ENCODE results near the gene CELF2.
A peak's percentile ranks its signal among the peaks of the same experiment; 100 is the strongest.

CELF2 gene

DNA sequence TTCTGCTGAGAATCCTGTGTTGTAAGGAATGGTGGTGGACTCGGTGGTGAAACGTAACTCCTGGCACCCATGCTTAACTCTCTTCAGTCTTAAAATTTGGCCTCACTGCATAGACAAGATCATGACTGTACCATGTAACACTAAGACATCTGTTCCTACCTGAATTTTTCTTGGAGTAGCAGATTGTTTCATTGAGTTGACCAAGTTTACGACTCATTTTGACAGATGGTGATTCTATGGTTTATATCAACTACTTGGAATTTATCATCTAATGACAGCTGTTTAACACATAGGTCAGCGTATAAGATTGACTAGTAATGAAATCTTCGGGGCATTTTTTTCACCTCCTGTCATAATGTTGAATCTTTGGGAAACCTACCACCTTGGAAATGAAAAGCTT lies 184.2 kb downstream of the CELF2 start:
- H3K4me3 ChIP-seq (ENCODE audit: control insufficient read depth, low read depth, low read length), result no peak overlapping the region
- no peak for DNase-seq (ENCODE audit: low read depth)
- TF ChIP-seq, protein P1, sequence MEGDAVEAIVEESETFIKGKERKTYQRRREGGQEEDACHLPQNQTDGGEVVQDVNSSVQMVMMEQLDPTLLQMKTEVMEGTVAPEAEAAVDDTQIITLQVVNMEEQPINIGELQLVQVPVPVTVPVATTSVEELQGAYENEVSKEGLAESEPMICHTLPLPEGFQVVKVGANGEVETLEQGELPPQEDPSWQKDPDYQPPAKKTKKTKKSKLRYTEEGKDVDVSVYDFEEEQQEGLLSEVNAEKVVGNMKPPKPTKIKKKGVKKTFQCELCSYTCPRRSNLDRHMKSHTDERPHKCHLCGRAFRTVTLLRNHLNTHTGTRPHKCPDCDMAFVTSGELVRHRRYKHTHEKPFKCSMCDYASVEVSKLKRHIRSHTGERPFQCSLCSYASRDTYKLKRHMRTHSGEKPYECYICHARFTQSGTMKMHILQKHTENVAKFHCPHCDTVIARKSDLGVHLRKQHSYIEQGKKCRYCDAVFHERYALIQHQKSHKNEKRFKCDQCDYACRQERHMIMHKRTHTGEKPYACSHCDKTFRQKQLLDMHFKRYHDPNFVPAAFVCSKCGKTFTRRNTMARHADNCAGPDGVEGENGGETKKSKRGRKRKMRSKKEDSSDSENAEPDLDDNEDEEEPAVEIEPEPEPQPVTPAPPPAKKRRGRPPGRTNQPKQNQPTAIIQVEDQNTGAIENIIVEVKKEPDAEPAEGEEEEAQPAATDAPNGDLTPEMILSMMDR (conservative IDR thresholded peaks at IDR 0.05; ENCODE audit: control insufficient read depth, insufficient read depth, low read depth, low read length), result no peak

DNA sequence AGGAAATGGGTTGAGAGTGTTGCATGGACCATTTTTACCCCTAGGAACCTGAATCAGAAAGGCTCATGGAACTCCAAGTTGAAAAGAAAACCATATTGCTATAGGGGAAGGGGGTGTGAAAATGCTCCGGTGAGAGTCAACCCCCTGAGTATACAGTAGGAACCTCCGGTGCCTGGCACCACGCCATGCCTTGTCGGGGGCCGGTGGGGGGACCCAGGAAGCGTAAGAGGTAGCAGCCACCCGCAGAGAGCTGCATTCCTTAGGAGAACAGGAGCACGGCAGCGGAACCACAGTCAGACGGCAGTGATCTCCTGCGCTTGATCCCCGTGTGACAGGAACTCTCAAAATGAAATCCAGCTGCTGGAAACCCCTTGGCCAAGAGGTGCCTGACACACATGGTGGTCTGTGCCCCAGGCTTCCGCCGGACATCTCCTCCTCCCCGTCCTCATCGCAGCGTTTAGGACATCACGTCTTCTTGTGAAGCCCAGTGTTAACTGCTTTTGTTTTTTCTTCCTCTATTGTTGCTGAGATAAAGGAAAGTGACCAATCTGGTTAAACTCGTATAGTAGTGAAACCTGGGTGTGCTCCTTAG lies 186.8 kb downstream of the CELF2 start:
- DNase-seq (ENCODE audit: low read depth), result no peak
- H3K4me3 ChIP-seq (ENCODE audit: control insufficient read depth, low read depth, low read length), result no peak overlapping the region
- TF ChIP-seq, protein P1 (conservative IDR thresholded peaks at IDR 0.05; ENCODE audit: control insufficient read depth, insufficient read depth, low read depth, low read length), result no peak

DNA sequence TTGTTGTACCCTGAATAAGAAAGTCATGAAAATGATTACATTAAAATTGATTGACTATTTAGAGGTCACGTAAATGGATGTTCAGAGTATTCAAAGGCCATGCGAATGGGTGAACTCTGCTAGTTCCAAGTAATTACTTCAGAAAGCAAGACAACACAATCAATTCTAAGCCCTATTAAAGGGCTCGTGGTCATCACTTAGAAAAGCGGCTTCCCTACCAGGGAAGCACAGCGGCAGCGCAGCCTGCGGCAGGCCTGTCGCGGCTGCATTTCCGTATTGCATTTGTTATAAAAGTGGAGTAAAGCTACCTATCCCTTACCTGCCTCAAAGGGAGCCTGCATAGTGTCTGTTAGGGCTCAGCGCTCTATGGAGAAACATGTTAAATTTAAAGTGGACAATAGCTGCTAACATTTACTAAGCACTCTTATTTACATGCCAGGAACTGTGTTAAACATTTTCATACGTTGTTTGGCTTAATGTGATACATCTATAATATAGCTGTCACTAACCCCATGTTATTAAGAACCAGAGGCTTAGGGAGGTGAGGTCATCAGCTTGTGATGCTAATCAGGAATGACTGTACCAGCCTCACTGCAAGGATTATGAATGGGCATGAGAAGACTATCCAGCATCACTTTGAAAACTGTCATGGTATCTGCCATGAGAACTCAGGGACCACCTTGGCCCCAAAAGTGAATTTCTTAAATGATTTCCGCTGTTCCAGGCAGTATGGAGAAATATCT lies 187.5 kb downstream of the CELF2 start:
- TF ChIP-seq, protein P1 (conservative IDR thresholded peaks at IDR 0.05; ENCODE audit: control insufficient read depth, insufficient read depth, low read depth, low read length), result no peak
- H3K4me3 ChIP-seq (ENCODE audit: control insufficient read depth, low read depth, low read length), result no peak overlapping the region
- peak; percentile 35 for DNase-seq (ENCODE audit: low read depth)

DNA sequence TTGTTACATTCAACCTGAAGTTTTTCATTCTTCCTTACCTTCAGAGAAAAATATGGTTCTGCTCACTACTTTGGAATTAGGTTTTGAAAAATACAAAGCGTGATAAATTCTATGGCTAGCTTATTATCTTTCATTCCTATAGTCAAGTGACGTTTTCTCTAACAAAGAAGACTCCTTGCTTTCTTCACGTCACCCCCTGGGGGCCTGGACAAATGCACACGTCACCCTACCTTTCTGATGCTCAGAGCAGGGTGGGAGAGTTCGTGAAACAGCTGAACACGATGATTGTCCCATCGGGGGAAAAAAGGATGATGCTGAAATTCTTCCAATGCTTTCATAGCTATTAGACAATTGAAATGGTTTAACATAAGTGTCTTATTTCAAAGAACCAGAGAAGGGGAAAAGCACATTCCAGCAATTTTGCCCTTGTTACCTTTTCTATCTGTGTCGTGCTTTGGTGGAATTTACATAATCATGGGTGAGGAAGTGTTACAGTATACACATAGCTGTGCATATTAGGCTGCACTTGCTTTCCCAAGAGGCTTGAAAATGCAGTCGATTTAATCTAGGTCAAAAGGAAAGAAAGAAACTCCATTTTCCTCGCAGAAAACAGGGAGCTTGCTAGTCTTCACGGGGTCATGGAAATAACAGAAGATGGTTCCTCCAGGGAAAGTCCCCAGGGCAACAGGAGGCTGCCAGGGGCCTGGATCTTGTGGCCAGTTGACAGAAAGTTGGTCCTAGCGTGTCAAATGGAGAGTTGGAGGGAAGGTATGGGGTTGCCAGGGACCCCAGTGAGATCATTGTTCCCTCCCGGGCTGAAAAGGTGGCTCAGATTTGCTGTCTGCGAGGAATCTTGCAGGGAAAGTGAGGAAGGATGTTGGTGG lies 189.2 kb downstream of the CELF2 start:
- TF ChIP-seq, protein P1 (conservative IDR thresholded peaks at IDR 0.05; ENCODE audit: control insufficient read depth, insufficient read depth, low read depth, low read length), result no peak
- no peak for DNase-seq (ENCODE audit: low read depth)
- H3K4me3 ChIP-seq (ENCODE audit: control insufficient read depth, low read depth, low read length), result no peak overlapping the region

DNA sequence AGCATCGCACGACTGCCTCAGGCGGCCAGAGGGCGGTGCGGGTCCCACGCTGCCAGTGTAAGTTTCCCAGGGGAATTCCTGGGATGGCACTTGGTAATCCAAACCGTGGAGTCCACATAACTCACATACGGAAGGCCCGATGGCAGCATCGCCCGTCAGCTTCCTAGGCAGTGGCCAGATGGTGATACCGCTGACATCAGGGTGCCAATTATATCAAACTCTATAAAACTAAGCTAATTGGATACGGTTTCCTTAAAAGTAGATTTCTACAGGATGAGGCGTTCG lies 189.8 kb downstream of the CELF2 start:
- no peak overlapping the region for H3K4me3 ChIP-seq (ENCODE audit: control insufficient read depth, low read depth, low read length)
- DNase-seq (ENCODE audit: low read depth), result no peak
- TF ChIP-seq, protein P1 (conservative IDR thresholded peaks at IDR 0.05; ENCODE audit: control insufficient read depth, insufficient read depth, low read depth, low read length), result no peak

DNA sequence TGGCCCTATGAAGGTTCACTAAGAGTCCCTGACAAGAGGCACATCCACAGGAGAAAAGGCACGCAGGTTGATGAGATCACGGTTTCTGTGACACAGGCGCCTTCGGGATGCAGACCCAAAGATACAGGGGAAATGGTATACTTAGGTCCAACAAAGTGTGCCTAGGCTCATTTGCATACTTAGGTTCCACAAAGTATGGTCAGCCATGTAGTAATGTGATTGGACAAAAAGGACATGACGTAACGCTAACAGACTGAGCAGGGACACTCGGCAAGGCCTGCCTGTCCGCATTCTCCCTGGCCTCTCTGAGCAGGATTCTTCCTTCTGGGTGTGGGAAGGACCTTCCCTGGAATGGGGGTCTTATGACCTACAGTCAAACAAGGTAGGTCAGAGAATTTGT lies 190.6 kb downstream of the CELF2 start:
- no peak for DNase-seq (ENCODE audit: low read depth)
- no peak overlapping the region for H3K4me3 ChIP-seq (ENCODE audit: control insufficient read depth, low read depth, low read length)

More for the DNA sequence above, 190.6 kb downstream of the CELF2 start:
- TF ChIP-seq, protein P1 (conservative IDR thresholded peaks at IDR 0.05; ENCODE audit: control insufficient read depth, insufficient read depth, low read depth, low read length), result no peak

Measured in fibroblast of mammary gland (primary cell).